HL-60 (cell line): ENCODE data around the gene PARP14.

Source experiments
- CTCF ChIP-seq: IDR thresholded peaks from one replicate; pipeline ENCODE4 v1.5.1; 2011; ENCODE audit warnings: low read length, control low read depth, inconsistent platforms; ENCODE audit not compliant: insufficient read depth
- POLR2AphosphoS5 ChIP-seq: IDR thresholded peaks from 2 replicates; pipeline ENCODE4 v1.6.1; 2012; ENCODE audit warnings: low read depth

GRCh38 chr3:122676759-122677158 lies 3.9 kb upstream of the PARP14 start:
- TF ChIP-seq POLR2AphosphoS5 (no peak), CTCF (no peak)
